ENCODE results near the gene EPN3.

- TF ChIP-seq CTCF (IDR thresholded peaks at IDR 0.05): no peak
- no peak for TF ChIP-seq POLR2A (IDR thresholded peaks at IDR 0.05)
These were observed 2.4 kb downstream of the EPN3 start for GRCh38 chr17:50534979-50535326.

All from uterus (tissue), 2 donors.